ENCODE results near the gene SELENOH.

The SELENOH gene

GRCh38 chr11:57751176-57751575 is 9.9 kb downstream of the SELENOH start:
- no peak for DNase-seq (ENCODE audit: low read depth)

GRCh38 chr11:57751676-57752253 is 10.5 kb downstream of the SELENOH start, which contains the start of gene BTBD18:
TSS of gene BTBD18 (minus strand) at chr11:57751819. CDS start at chr11:57751188, 631 bp downstream.
- peak; percentile 79 for DNase-seq (ENCODE audit: low read depth)
- no peak within 1 kb of the TSS for H3K4me3 ChIP-seq (ENCODE audit: low read depth, low read length)
- TF ChIP-seq CTCF (conservative IDR thresholded peaks at IDR 0.05; ENCODE audit: low read depth, low read length), result peak; percentile 72

More at GRCh38 chr11:57751176-57751575, 9.9 kb downstream of the SELENOH start:
- TF ChIP-seq CTCF (conservative IDR thresholded peaks at IDR 0.05; ENCODE audit: low read depth, low read length), result no peak
- no peak overlapping the region for H3K4me3 ChIP-seq (ENCODE audit: low read depth, low read length)

- DNase-seq (ENCODE audit: low read depth), result no peak
- no peak overlapping the region for H3K4me3 ChIP-seq (ENCODE audit: low read depth, low read length)
Measured at GRCh38 chr11:57752954-57753353, 11.7 kb downstream of the SELENOH start.

GRCh38 chr11:57758174-57758573 is 16.9 kb downstream of the SELENOH start:
- DNase-seq (ENCODE audit: low read depth), result no peak
- no peak for TF ChIP-seq CTCF (conservative IDR thresholded peaks at IDR 0.05; ENCODE audit: low read depth, low read length)
- no peak overlapping the region for H3K4me3 ChIP-seq (ENCODE audit: low read depth, low read length)

More at GRCh38 chr11:57752954-57753353, 11.7 kb downstream of the SELENOH start:
- TF ChIP-seq CTCF (conservative IDR thresholded peaks at IDR 0.05; ENCODE audit: low read depth, low read length), result no peak

GRCh38 chr11:57761301-57762234 is 20.3 kb downstream of the SELENOH start, which contains the start of gene CTNND1:
TSS of gene CTNND1 (plus strand) at chr11:57761802. CDS start at chr11:57791479, 29,677 bp downstream.
- H3K4me3 ChIP-seq (ENCODE audit: low read depth, low read length), result peak within 1 kb of the TSS; percentile 72
- DNase-seq (ENCODE audit: low read depth), result peak; percentile 99
- peak; percentile 17 for TF ChIP-seq CTCF (conservative IDR thresholded peaks at IDR 0.05; ENCODE audit: low read depth, low read length)

- no peak for DNase-seq (ENCODE audit: low read depth)
- TF ChIP-seq CTCF (conservative IDR thresholded peaks at IDR 0.05; ENCODE audit: low read depth, low read length), result no peak
- peak overlapping the region; percentile 72 for H3K4me3 ChIP-seq (ENCODE audit: low read depth, low read length)
Measured at GRCh38 chr11:57762235-57762861, 21.1 kb downstream of the SELENOH start.
